GM12873 (cell line): ENCODE data around the gene TMEM38A.

Source experiments
- TF ChIP-seq, protein P1 (sequence below): IDR thresholded peaks from 2 replicates; pipeline ENCODE4 v1.5.1; 2012; ENCODE audit warnings: low read depth, mild to moderate bottlenecking, moderate library complexity, low read length, control low read depth; ENCODE audit not compliant: insufficient read depth; ENCODE audit errors: missing control alignments

The TMEM38A gene

DNA sequence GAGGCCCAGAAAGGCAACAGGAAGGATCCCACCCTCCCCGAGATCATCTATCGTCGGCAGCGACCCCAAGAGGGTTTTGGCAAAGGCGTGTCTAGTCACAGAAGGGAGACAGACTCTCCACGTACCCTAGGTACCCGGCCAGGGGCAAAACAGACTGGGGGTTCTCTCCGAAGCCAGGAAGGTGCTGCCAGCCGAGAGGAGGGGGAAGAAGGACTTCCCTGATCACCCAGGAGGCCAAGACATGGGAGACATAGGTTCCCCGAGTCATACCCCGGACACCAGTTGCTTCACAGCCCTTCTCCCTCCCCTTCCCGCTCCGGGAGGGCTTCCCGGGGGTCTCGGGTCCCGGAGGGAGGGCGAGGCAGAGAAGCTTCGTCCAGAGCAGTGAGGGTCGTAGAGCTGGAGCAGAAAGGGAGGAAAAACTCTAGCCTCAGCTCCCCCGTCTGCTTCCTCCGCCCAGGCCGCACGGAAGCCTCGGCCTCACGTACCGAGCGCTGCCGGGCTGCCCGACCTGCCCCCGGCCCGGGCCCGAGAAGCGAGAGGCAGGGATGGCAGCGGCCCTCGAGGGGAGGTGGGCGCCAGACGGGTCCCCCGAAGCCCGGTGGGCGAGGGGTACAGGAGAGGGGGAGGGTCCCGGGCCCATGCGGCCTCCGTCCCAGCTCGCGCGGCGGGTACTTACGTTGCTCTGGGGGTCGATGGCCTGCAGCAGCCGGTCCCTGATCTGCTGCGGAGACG is 33.6 kb upstream of the TMEM38A start:
- TF ChIP-seq, protein P1, sequence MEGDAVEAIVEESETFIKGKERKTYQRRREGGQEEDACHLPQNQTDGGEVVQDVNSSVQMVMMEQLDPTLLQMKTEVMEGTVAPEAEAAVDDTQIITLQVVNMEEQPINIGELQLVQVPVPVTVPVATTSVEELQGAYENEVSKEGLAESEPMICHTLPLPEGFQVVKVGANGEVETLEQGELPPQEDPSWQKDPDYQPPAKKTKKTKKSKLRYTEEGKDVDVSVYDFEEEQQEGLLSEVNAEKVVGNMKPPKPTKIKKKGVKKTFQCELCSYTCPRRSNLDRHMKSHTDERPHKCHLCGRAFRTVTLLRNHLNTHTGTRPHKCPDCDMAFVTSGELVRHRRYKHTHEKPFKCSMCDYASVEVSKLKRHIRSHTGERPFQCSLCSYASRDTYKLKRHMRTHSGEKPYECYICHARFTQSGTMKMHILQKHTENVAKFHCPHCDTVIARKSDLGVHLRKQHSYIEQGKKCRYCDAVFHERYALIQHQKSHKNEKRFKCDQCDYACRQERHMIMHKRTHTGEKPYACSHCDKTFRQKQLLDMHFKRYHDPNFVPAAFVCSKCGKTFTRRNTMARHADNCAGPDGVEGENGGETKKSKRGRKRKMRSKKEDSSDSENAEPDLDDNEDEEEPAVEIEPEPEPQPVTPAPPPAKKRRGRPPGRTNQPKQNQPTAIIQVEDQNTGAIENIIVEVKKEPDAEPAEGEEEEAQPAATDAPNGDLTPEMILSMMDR, result no peak

DNA sequence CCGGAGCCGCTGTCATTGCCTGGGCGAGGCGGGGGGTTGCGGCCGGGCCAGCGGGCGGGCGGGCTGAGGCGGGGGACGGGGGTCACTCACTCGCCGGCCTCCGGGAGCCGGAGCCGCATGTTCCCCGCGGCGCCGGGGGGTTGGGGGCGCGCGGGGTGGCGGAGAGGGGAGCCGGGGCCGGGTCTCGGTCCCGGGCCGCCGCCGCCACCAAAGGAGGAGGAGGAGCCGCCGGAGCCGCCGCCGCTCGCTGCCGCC is 33.1 kb upstream of the TMEM38A start:
- TF ChIP-seq, protein P1, result no peak

DNA sequence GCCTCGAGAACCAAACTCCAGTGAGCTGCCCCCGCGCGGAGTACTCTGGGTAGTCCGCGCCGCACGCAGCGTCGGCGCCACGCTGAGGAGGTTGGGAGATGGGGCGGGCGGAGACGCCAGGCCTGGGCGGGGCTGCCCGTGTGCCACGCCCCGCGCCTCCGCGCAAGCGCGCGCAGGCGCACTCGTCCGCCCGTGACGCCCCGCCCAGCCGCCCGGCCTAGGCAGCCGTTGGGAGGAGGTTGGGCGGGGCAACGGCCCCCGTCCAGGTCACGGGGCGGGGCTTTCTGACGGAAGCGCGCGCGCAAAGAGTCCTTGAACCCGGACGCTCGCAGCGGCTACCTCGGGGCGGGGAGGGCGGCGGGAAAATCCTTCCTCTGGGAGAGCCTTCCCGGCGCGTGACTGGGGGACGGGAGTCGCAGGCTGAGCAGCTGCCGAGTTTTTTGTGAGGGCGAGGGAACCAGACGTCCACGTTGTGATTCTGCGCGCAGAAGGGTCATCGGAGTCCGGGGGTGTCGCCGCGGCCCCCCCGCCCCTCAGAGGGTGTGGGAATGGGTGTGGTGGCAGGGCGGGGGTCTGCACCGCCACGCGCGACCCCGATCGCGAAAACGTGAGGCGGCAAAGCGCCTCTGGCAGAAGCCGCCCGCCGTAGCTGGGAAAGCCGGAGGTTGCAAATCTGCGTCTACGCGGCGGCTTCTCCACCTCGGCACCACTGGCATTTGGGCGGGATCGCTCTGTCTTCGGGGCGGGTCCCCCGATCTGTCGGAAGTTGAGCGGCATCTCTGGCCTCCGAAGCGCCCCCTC is 32.6 kb upstream of the TMEM38A start, which contains the start of gene MED26:
Gene MED26 (minus strand): TSS at position 22 of the 801 bp plus-strand sequence. CDS start 261 bp downstream, outside the sequence.
- TF ChIP-seq, protein P1, result no peak

DNA sequence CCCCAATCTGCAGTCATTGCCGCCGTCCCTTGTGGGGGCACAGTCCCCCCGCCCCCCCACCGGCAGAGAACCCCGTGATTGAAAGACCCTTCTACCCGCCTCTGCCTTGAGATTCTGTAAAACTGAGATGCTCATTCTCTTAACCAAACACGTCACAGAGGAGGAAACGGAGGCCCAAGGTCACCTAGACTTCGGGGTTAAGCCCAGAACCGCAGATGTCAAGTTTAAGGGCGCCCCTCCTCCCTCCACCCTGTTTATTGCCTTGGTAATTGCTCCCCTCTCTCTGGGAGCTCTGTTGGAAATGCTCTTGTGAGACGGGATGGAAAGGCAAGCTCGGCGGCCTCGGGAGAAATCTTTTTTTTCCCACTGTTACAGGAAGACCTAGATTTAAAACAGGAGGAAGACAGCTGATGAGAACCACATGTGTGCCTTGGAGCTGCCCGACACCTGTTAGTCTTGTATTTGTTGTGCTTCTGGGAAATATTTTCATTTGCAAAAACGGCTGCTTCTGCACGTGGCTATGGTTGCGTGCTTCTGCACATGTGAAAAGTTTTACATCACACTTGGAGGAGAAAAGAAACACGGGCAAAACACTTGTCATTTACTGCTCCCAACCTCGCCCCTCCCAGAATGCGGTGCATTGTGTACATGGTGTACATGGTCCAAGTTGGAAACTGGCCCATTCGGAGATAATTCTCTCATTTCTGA is 31.8 kb upstream of the TMEM38A start:
- TF ChIP-seq, protein P1, result no peak

DNA sequence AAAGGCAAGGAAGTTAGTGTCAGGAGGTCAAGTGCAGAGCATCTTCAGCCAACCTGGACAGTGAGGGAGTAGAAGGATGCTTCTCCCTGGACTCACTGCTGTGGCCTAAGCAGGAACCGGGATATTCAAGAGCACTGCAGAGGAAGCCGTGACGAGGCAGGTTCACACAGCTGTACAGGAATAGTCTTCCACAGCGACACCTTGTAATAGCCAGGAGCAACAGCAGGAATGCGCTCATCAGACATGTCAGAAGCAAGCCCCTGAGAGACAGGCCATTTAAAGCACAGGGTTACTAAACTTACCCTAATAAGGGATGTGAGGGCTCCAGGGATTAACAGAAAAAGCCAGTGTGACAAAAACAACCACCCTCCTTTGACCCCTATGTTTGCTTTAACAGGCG is 29.5 kb upstream of the TMEM38A start:
- TF ChIP-seq, protein P1, result no peak

DNA sequence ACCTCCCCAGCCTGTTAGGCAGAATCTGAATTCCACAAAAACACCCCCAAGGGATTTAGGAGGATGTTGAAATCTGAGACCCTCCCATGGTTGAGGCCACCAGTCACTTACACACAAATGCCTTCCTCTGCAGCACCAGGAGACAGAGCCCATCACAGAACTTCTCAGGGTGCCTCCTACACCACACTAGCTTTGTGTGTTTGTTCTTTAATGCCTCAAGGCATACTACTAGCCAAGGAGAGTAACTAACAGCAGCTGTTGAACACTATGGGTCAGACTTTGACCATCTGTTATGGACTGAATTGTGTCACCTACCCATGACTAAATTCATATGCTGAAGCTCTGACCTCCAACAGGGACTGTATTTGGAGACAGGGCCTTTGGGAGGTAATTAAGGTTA is 23.4 kb upstream of the TMEM38A start:
- TF ChIP-seq, protein P1, result no peak

DNA sequence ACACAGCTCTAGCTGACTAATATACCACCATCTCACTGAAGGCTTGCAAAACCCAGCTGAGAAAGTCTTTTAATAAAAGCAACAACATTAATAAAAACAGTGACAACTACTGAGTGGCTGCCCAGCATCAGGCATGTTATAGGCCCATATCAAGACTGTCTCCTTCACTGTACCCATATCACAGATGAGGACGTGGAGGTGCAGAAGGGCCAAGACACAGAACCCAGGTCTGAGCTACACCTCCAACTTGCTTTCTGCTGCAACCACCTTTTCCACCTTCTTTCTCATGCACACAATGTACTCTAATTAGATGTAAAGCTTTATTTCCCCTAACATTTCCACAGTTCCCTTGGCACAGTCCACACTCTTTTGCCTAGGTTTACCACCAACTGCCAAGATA is 22.3 kb upstream of the TMEM38A start:
- TF ChIP-seq, protein P1, result no peak
